Peyer's patch (tissue), 4 donors: Measurements from ENCODE around the gene EAF1. TPM values are rescaled to one million over a fixed set of nuclear protein-coding genes. Genes with fewer than 3 reads are reported as not detected.
"Not testable (repeated sequence)": the region's sequence is repeated elsewhere in the genome, so short reads cannot be mapped to it uniquely, and the experiment has no call there.

Experiments used
- DNase-seq, 3 donors: peaks; one replicate each; pipeline ENCODE4 v3.0.0-alpha.2; 2017 to 2019
- H3K27ac ChIP-seq, 4 donors: fragments of 200-600 bp; sonication (generic); one replicate each; pipeline ENCODE4 v1.5.1; 2016 to 2019
- H3K27me3 ChIP-seq, 2 donors: fragments of 200-600 bp; sonication (generic); one replicate each; pipeline ENCODE4 v1.5.1; 2019
- H3K36me3 ChIP-seq, 3 donors: fragments of 200-600 bp; sonication (generic); one replicate each; pipeline ENCODE4 v1.5.1; 2016 to 2019
- H3K4me1 ChIP-seq, 4 donors: fragments of 200-600 bp; sonication (generic); one replicate each; pipeline ENCODE4 v1.5.1; 2016 to 2019
- H3K4me3 ChIP-seq, 4 donors: fragments of 200-600 bp; sonication (generic); 1 replicate in 3 of 4; 2 replicates in 1 of 4; pipeline ENCODE4 v1.5.1; 2016 to 2019; ENCODE audit warnings: mild to moderate bottlenecking in 1 of 4
- H3K9me3 ChIP-seq, 4 donors: fragments of 200-600 bp; sonication (generic); one replicate each; pipeline ENCODE4 v1.5.1; 2016 to 2019; ENCODE audit warnings: mild to moderate bottlenecking in 1 of 4
- CTCF ChIP-seq, 6 experiments: fragments of 450-650 bp in 4 of 6; fragments of 200-600 bp in 2 of 6; sonication (generic) in 1 of 6; IDR thresholded peaks; one replicate each; pipeline ENCODE4 v1.5.1; 2017 to 2019; ENCODE audit warnings: antibody characterized with exemption in 6 of 6, mild to moderate bottlenecking in 3 of 6, moderate library complexity in 1 of 6
- POLR2A ChIP-seq, 2 donors: fragments of 450-650 bp; IDR thresholded peaks; one replicate each; pipeline ENCODE4 v1.5.1; 2017; ENCODE audit warnings: antibody characterized with exemption in 2 of 2, mild to moderate bottlenecking in 2 of 2, moderate library complexity in 2 of 2
- total RNA-seq, 4 donors: library from RNA; depleted of rRNA; stranded (reverse); fragments of >200 nt; gene quantifications; one replicate each; pipeline ENCODE4 v1.1.0, GENCODE V29; 2016

The EAF1 gene
- total RNA-seq, 4 donors from 2014 or later = 27.1 to 45.4 (median 33.0) TPM

- H3K27me3 ChIP-seq = no peaks in the 10 kb centered on the region
- TF ChIP-seq POLR2A (IDR thresholded peaks at IDR 0.05) = no peak
- TF ChIP-seq CTCF (IDR thresholded peaks at IDR 0.05) = no peak
- H3K4me3 ChIP-seq = no peak overlapping the region
- H3K9me3 ChIP-seq = no peaks in the 10 kb centered on the region
- no peak overlapping the region for H3K27ac ChIP-seq
- no peaks in the 10 kb centered on the region for H3K36me3 ChIP-seq
- DNase-seq = no peak
- H3K4me1 ChIP-seq = no peaks in the 10 kb centered on the region
These were observed 26.7 kb downstream of the EAF1 start for GRCh38 chr3:15453991-15454625.

GRCh38 chr3:15454965-15455364 lies 27.6 kb downstream of the EAF1 start:
- Histone ChIP-seq H3K27ac (no peak overlapping the region), H3K27me3 (no peaks in the 10 kb centered on the region), H3K4me1 (no peaks in the 10 kb centered on the region), H3K9me3 (no peaks in the 10 kb centered on the region), H3K36me3 (no peaks in the 10 kb centered on the region), H3K4me3 (no peak overlapping the region)
- no peak for DNase-seq
- no peak for TF ChIP-seq CTCF (IDR thresholded peaks at IDR 0.05)
- no peak for TF ChIP-seq POLR2A (IDR thresholded peaks at IDR 0.05)

- Histone ChIP-seq H3K4me3 (no peak overlapping the region), H3K27ac (no peak overlapping the region), H3K4me1 (no peaks in the 10 kb centered on the region), H3K36me3 (no peaks in the 10 kb centered on the region), H3K27me3 (no peaks in the 10 kb centered on the region), H3K9me3 (no peaks in the 10 kb centered on the region)
- no peak for DNase-seq
- TF ChIP-seq POLR2A (IDR thresholded peaks at IDR 0.05) (no peak), CTCF (IDR thresholded peaks at IDR 0.05) (no peak)
These were observed 28.4 kb downstream of the EAF1 start for GRCh38 chr3:15455756-15456155.

GRCh38 chr3:15456321-15456720 lies 28.9 kb downstream of the EAF1 start:
- no peaks in the 10 kb centered on the region for H3K27me3 ChIP-seq
- H3K4me3 ChIP-seq = no peak overlapping the region
- H3K36me3 ChIP-seq = no peaks in the 10 kb centered on the region
- H3K9me3 ChIP-seq = no peaks in the 10 kb centered on the region
- no peak overlapping the region for H3K27ac ChIP-seq
- no peak for DNase-seq
- H3K4me1 ChIP-seq = no peaks in the 10 kb centered on the region
- TF ChIP-seq POLR2A (IDR thresholded peaks at IDR 0.05) (no peak), CTCF (IDR thresholded peaks at IDR 0.05) (no peak)

- not testable (repeated sequence) for H3K4me1 ChIP-seq, H3K9me3 ChIP-seq, DNase-seq, H3K27me3 ChIP-seq, H3K27ac ChIP-seq, H3K36me3 ChIP-seq, H3K4me3 ChIP-seq
These were observed 29.5 kb downstream of the EAF1 start for GRCh38 chr3:15456915-15457314.

GRCh38 chr3:15458212-15458780 lies 30.9 kb downstream of the EAF1 start:
- no peak for DNase-seq
- no peaks in the 10 kb centered on the region for H3K36me3 ChIP-seq
- no peak overlapping the region for H3K27ac ChIP-seq
- H3K4me1 ChIP-seq = no peaks in the 10 kb centered on the region
- H3K9me3 ChIP-seq = no peaks in the 10 kb centered on the region
- TF ChIP-seq POLR2A (IDR thresholded peaks at IDR 0.05) = no peak
- no peak for TF ChIP-seq CTCF (IDR thresholded peaks at IDR 0.05)
- H3K4me3 ChIP-seq = no peak overlapping the region
- no peaks in the 10 kb centered on the region for H3K27me3 ChIP-seq
